Measurements from ENCODE around the gene RPS6KC1.

The RPS6KC1 gene

DNA sequence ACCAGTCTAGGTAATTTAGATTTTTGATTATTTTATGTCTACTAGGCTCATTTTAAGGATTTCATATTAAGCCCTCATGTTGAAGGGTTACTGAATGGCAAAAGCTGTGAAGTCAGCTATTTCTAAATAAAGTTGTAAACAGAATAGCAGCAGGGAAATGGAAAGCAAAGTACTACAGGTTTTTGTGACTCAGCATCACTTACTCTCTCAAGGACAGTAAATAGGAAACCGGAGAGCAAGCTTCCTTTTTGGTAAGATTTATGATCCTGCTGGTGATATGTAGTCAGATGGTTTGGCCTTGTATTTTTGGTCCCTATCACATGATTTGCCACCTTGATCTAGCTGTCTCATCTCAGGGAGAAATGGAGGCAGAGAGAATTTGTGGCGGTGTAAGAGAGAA, 226.0 kb downstream of the RPS6KC1 start:
- TF ChIP-seq ZFX (IDR thresholded peaks at IDR 0.05): no peak
- TF ChIP-seq, protein P1, sequence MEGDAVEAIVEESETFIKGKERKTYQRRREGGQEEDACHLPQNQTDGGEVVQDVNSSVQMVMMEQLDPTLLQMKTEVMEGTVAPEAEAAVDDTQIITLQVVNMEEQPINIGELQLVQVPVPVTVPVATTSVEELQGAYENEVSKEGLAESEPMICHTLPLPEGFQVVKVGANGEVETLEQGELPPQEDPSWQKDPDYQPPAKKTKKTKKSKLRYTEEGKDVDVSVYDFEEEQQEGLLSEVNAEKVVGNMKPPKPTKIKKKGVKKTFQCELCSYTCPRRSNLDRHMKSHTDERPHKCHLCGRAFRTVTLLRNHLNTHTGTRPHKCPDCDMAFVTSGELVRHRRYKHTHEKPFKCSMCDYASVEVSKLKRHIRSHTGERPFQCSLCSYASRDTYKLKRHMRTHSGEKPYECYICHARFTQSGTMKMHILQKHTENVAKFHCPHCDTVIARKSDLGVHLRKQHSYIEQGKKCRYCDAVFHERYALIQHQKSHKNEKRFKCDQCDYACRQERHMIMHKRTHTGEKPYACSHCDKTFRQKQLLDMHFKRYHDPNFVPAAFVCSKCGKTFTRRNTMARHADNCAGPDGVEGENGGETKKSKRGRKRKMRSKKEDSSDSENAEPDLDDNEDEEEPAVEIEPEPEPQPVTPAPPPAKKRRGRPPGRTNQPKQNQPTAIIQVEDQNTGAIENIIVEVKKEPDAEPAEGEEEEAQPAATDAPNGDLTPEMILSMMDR (conservative IDR thresholded peaks at IDR 0.05): no peak
- H3K27ac ChIP-seq: no peak overlapping the region

DNA sequence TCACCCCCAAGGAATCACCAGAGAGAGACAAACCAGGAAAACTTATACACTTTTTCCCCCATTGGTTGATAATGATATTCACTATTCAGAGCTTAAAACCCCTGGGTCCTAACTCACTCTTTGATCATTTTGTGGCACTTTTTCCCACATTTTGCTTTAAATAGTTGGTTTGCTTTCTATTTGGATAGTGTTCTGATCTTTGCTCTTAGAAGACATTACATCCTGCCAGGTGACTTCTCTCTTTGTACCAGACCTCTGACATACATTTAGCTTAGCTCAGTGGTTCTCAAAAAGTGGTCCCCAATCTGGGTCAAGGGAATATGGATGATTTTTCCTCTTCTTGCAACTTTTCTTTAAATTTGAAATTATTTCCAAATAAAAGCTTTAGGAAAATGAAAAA, 228.4 kb downstream of the RPS6KC1 start:
- TF ChIP-seq ZFX (IDR thresholded peaks at IDR 0.05): no peak
- TF ChIP-seq, protein P1 (conservative IDR thresholded peaks at IDR 0.05): no peak
- H3K27ac ChIP-seq: no peak overlapping the region

DNA sequence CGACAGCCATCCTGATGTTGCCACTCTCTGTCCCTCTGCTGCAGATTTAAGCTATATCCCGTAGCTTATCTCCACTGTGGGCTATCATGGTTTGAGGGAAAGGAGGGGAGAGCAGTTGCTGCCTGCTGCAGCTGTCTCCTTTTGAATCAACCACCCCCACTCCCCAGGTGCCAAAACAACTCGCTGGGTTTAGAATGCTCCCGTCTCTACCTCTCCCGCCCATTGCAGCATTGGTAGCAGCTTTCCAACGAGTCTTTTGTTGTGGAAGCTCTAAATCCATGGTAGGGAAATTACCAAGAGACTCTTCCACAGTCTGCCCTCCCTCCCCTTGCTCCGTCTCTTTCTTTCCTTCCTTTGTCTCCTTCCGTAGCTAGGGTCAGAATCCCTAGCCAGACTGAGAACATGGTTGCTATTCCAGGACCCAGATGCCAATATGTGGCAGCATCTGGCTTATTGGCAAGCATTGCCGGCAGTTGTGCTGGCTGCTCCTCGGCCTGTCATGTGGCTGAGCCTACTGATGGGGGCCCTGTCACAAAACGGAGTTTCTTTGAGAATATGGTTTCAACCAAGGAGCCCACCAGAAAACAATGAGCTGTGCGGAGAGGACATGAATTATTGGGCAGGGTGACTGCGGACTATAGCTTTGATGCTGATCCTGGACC, 230.7 kb downstream of the RPS6KC1 start:
- TF ChIP-seq ZFX (IDR thresholded peaks at IDR 0.05): no peak
- TF ChIP-seq, protein P1 (conservative IDR thresholded peaks at IDR 0.05): no peak
- no peak overlapping the region for H3K27ac ChIP-seq

GRCh38 chr1:213284626-213285025, 233.6 kb downstream of the RPS6KC1 start:
- H3K27ac ChIP-seq: no peak overlapping the region
- TF ChIP-seq, protein P1 (conservative IDR thresholded peaks at IDR 0.05): no peak
- no peak for TF ChIP-seq ZFX (IDR thresholded peaks at IDR 0.05)

GRCh38 chr1:213286235-213286634, 235.2 kb downstream of the RPS6KC1 start:
- no peak for TF ChIP-seq ZFX (IDR thresholded peaks at IDR 0.05)
- TF ChIP-seq, protein P1 (conservative IDR thresholded peaks at IDR 0.05): peak; percentile 55
- no peak overlapping the region for H3K27ac ChIP-seq

- TF ChIP-seq ZFX (IDR thresholded peaks at IDR 0.05): no peak
- TF ChIP-seq, protein P1 (conservative IDR thresholded peaks at IDR 0.05): no peak
- no peak overlapping the region for H3K27ac ChIP-seq
These were observed 236.9 kb downstream of the RPS6KC1 start for GRCh38 chr1:213287987-213288386.

DNA sequence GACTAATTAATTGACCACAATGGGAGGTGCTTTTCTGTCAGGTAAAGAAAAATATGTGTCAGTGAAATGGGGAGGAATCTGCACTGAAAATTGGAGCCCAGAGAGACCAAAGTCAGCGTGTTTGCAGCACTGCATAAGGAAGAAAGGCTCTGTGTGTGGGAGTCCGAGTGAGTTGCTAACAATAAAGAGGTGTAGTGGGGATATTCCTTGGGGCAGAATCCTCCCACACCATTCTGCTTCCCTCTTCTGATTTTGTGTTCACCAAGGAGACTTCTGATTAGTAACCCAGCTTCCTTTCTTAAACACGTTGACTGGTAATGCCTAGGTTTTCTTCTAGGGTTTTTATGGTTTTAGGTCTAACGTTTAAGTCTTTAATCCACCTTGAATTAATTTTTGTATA, 240.5 kb downstream of the RPS6KC1 start:
- no peak for TF ChIP-seq ZFX (IDR thresholded peaks at IDR 0.05)
- TF ChIP-seq, protein P1 (conservative IDR thresholded peaks at IDR 0.05): no peak
- H3K27ac ChIP-seq: no peak overlapping the region

Measured in C4-2B (cell line).